ENCODE results near the gene CAMK2G. TPM values are rescaled to one million over a fixed set of nuclear protein-coding genes. Genes with fewer than 3 reads are reported as not detected.

Gene CAMK2G
- total RNA-seq, 1 donor from 2014 or later = 20.8 TPM

- no peak for DNase-seq (ENCODE audit: low spot score, unreplicated experiment)
- TF ChIP-seq CTCF (IDR thresholded peaks at IDR 0.05; ENCODE audit: unreplicated experiment) = no peak
- no peak overlapping the region for H3K27ac Mint-ChIP-seq
- no peak overlapping the region for H3K4me3 Mint-ChIP-seq (ENCODE audit: low read depth)
- peaks cover 4% of the 10 kb centered on the region for H3K4me1 Mint-ChIP-seq (ENCODE audit: low read depth)
- H3K9me3 Mint-ChIP-seq (ENCODE audit: low read depth) = no peaks in the 10 kb centered on the region
- no peaks in the 10 kb centered on the region for H3K27me3 Mint-ChIP-seq
- peaks cover 6% of the 10 kb centered on the region for H3K36me3 Mint-ChIP-seq (ENCODE audit: insufficient read depth)
These were observed 60.0 kb downstream of the CAMK2G start for GRCh38 chr10:73814276-73814895.

DNA sequence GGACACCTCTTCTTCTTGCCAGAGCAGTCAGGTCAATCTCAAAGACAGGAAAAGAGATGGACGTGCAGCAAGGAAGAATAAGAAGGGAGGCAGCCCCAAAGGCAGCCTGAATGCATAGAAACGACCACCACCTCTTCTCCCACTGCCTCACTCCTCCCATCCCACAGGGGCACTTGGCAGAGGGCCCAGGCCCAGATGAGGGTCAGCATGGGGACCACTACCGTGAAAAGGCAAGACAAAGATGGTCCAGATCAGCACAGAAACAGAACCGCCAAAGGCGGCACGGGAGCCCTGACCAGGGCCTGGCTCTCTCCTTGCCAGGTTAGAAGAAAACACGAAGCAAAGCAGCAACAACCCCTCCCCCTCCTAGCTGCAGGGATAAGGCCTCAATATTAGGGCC lies 61.0 kb downstream of the CAMK2G start:
- Mint-ChIP-seq H3K4me3 (ENCODE audit: low read depth) (no peak overlapping the region), H3K36me3 (ENCODE audit: insufficient read depth) (peaks cover 9% of the 10 kb centered on the region), H3K9me3 (ENCODE audit: low read depth) (no peaks in the 10 kb centered on the region), H3K27ac (no peak overlapping the region), H3K4me1 (ENCODE audit: low read depth) (peaks cover 4% of the 10 kb centered on the region), H3K27me3 (no peaks in the 10 kb centered on the region)
- no peak for TF ChIP-seq CTCF (IDR thresholded peaks at IDR 0.05; ENCODE audit: unreplicated experiment)
- DNase-seq (ENCODE audit: low spot score, unreplicated experiment) = no peak

DNA sequence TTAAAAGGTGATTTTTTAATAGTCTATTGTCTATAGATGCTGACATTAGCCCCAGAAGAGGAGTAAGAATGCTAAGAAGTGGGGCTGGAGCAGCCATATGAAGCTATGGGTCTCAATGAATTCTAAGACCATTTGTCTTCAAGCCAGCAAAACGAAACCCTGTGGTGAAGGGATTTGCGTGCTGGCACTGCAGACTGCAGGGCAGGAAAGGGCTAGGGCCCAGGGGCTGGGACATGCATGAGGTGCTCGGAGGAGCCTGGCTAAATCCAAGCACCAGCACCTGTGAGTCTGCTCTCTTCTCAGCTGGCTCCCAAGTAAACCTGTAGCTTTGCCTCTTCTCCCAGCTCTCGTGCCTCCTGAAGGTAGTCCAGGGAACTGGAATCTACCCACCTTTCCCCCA lies 61.7 kb downstream of the CAMK2G start:
- Mint-ChIP-seq H3K27ac (no peak overlapping the region), H3K4me1 (ENCODE audit: low read depth) (peaks cover 4% of the 10 kb centered on the region), H3K36me3 (ENCODE audit: insufficient read depth) (peaks cover 8% of the 10 kb centered on the region), H3K27me3 (no peaks in the 10 kb centered on the region), H3K9me3 (ENCODE audit: low read depth) (no peaks in the 10 kb centered on the region), H3K4me3 (ENCODE audit: low read depth) (peak overlapping the region; percentile 64)
- TF ChIP-seq CTCF (IDR thresholded peaks at IDR 0.05; ENCODE audit: unreplicated experiment) = no peak
- DNase-seq (ENCODE audit: low spot score, unreplicated experiment) = no peak

DNA sequence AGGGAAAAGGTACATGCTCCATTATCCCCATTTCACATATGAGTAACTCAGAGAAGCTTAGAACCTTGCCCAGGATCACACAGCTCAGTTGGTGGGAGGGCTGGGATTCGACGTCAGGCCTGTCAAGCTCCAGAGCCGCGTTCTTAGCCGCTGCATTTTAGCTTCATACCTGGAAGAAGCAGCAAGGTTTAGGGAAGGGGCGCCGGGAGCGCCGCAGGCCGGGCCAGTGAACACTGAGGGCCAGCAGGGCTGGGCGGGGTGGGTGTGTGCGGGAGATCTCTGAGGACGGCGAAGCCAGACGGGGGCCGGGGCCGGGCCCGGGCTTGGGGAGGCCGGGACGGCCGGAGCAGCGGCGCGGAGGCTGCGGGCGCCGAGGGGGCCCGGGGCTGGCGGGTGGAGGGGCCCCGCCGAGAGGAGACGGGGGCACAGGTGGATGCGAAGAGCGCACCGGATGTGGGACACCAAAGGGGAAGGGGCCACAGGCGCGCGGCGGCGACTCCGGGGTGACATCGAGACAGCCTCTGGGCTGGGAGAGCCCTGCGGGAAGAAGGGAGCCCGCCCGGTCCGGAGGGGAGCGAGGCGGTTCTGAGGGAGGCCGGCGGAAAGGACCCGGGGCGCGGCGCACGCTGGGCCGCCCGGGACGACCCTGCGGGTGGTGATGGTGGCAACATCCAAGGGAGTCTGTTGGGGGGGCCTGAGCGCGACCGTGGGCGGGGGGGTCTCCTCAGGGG lies 63.5 kb downstream of the CAMK2G start:
- Mint-ChIP-seq H3K27ac (peak overlapping the region; percentile 84), H3K27me3 (no peaks in the 10 kb centered on the region), H3K36me3 (ENCODE audit: insufficient read depth) (peaks cover 16% of the 10 kb centered on the region), H3K4me1 (ENCODE audit: low read depth) (peaks cover 4% of the 10 kb centered on the region), H3K9me3 (ENCODE audit: low read depth) (no peaks in the 10 kb centered on the region), H3K4me3 (ENCODE audit: low read depth) (peak overlapping the region; percentile 81)
- DNase-seq (ENCODE audit: low spot score, unreplicated experiment) = peak; percentile 27
- TF ChIP-seq CTCF (IDR thresholded peaks at IDR 0.05; ENCODE audit: unreplicated experiment) = no peak

- no peak for TF ChIP-seq CTCF (IDR thresholded peaks at IDR 0.05; ENCODE audit: unreplicated experiment)
- H3K4me1 Mint-ChIP-seq (ENCODE audit: low read depth) = peaks cover 4% of the 10 kb centered on the region
- H3K4me3 Mint-ChIP-seq (ENCODE audit: low read depth) = peak overlapping the region; percentile 81
- H3K36me3 Mint-ChIP-seq (ENCODE audit: insufficient read depth) = peaks cover 19% of the 10 kb centered on the region
- H3K9me3 Mint-ChIP-seq (ENCODE audit: low read depth) = no peaks in the 10 kb centered on the region
- peak overlapping the region; percentile 84 for H3K27ac Mint-ChIP-seq
- no peak for DNase-seq (ENCODE audit: low spot score, unreplicated experiment)
- no peaks in the 10 kb centered on the region for H3K27me3 Mint-ChIP-seq
These were observed 64.0 kb downstream of the CAMK2G start for GRCh38 chr10:73810358-73810734.

All from progenitor cell of endocrine pancreas (in vitro differentiated cells).